SW480 (cell line): Measurements from ENCODE around the gene FNDC11.

Source experiments
- DNase-seq: peaks from one replicate; pipeline ENCODE4 v3.0.0-alpha.2; 2016; ENCODE audit warnings: low spot score

The FNDC11 gene

GRCh38 chr20:63540417-63541186 is 13.4 kb upstream of the FNDC11 start:
- DNase-seq, result no peak

GRCh38 chr20:63541371-63541770 is 12.6 kb upstream of the FNDC11 start:
- no peak for DNase-seq

GRCh38 chr20:63542031-63542559 is 11.9 kb upstream of the FNDC11 start:
- DNase-seq, result no peak

GRCh38 chr20:63542696-63543095 is 11.3 kb upstream of the FNDC11 start:
- DNase-seq, result no peak

GRCh38 chr20:63543131-63543530 is 10.8 kb upstream of the FNDC11 start:
- no peak for DNase-seq

GRCh38 chr20:63543733-63544132 is 10.2 kb upstream of the FNDC11 start:
- DNase-seq, result no peak

GRCh38 chr20:63544241-63544957 is 9.6 kb upstream of the FNDC11 start:
- DNase-seq, result no peak

GRCh38 chr20:63544958-63545516 is 8.9 kb upstream of the FNDC11 start:
- DNase-seq, result peak; percentile 90

- DNase-seq, result peak; percentile 62
These were observed 8.1 kb upstream of the FNDC11 start for GRCh38 chr20:63545814-63546213.

- DNase-seq, result no peak
These were observed 7.6 kb upstream of the FNDC11 start for GRCh38 chr20:63546256-63546955.

GRCh38 chr20:63546956-63547724 is 6.8 kb upstream of the FNDC11 start:
- no peak for DNase-seq

- DNase-seq, result no peak
These were observed 6.1 kb upstream of the FNDC11 start, which contains the start of gene SRMS for GRCh38 chr20:63547725-63548480. Gene SRMS (minus strand): TSS chr20:63547749. CDS start chr20:63547463, 286 bp downstream.

GRCh38 chr20:63548542-63548941 is 5.4 kb upstream of the FNDC11 start:
- no peak for DNase-seq

GRCh38 chr20:63549019-63549418 is 4.9 kb upstream of the FNDC11 start:
- no peak for DNase-seq

- DNase-seq, result no peak
These were observed 4.2 kb upstream of the FNDC11 start for GRCh38 chr20:63549679-63550282.

GRCh38 chr20:63551068-63551467 is 2.9 kb upstream of the FNDC11 start:
- DNase-seq, result no peak

- DNase-seq, result peak; percentile 45
These were observed 1.3 kb upstream of the FNDC11 start for GRCh38 chr20:63552481-63553249.

- peak; percentile 83 for DNase-seq
These were observed 567 bp upstream of the FNDC11 start for GRCh38 chr20:63553251-63553932.
